ENCODE measurements around the gene ALKBH3. TPM values are rescaled to one million over a fixed set of nuclear protein-coding genes. Genes with fewer than 3 reads are reported as not detected.

The ALKBH3 gene
- polyA plus RNA-seq, 1 donor (not counting 4 experiments of a cell fraction or from before 2014, with no cell fraction given): 42.4 TPM

- dilution Hi-C loops (cut with MboI; ENCODE audit: extremely low pct_ligation_motif_present, low sequenced_read_pairs): no loop called here
- TF ChIP-seq CTCF (optimal IDR thresholded peaks at IDR 0.05 in 1 of 3, IDR thresholded peaks at IDR 0.05 in 1 of 3, conservative IDR thresholded peaks at IDR 0.05 in 1 of 3; ENCODE audit: extremely low read depth in 1 of 3, insufficient read depth in 2 of 3, low read length in 3 of 3): no peak
- Histone ChIP-seq H3K27ac (ENCODE audit: control insufficient read depth, insufficient read depth, low read length) (no peak overlapping the region), H3K36me3 (ENCODE audit: control insufficient read depth in 2 of 2, extremely low read depth in 1 of 2, insufficient read depth in 2 of 2, low read length in 2 of 2) (no peaks in the 10 kb centered on the region), H3K9me1 (ENCODE audit: control insufficient read depth, extremely low read depth, insufficient read depth, low read length) (no peaks in the 10 kb centered on the region), H3K4me1 (ENCODE audit: control insufficient read depth, extremely low read depth, insufficient read depth, low read length) (no peaks in the 10 kb centered on the region), H2AFZ (ENCODE audit: control insufficient read depth, low read length) (no peak overlapping the region), H3K27me3 (ENCODE audit: control insufficient read depth, extremely low read depth, insufficient read depth, low read length) (peaks cover 4% of the 10 kb centered on the region), H3K9ac (ENCODE audit: control insufficient read depth, extremely low read depth, insufficient read depth, low read length) (no peak overlapping the region), H3K79me2 (ENCODE audit: control insufficient read depth, insufficient read depth, low read length) (no peaks in the 10 kb centered on the region), H3K4me3 (ENCODE audit: control insufficient read depth in 2 of 3, extremely low read depth in 1 of 3, insufficient read depth in 2 of 3, low read depth in 1 of 3, low read length in 3 of 3) (no peak overlapping the region), H4K20me1 (ENCODE audit: control insufficient read depth, extremely low read depth, insufficient read depth, low read length) (no peaks in the 10 kb centered on the region), H3K9me3 (ENCODE audit: control insufficient read depth, low read depth, low read length) (no peaks in the 10 kb centered on the region), H3K4me2 (ENCODE audit: control insufficient read depth, extremely low read depth, insufficient read depth, low read depth, low read length) (no peak overlapping the region)
- FAIRE-seq (no peak), DNase-seq (ENCODE audit: low read depth, low spot score) (no peak)
Observed at GRCh38 chr11:43928721-43929120, 48.1 kb downstream of the ALKBH3 start.

- DNase-seq (ENCODE audit: low read depth, low spot score) (no peak), FAIRE-seq (no peak)
- no peaks in the 10 kb centered on the region for H3K9me1 ChIP-seq (ENCODE audit: control insufficient read depth, extremely low read depth, insufficient read depth, low read length)
- H3K4me3 ChIP-seq (ENCODE audit: control insufficient read depth in 2 of 3, extremely low read depth in 1 of 3, insufficient read depth in 2 of 3, low read depth in 1 of 3, low read length in 3 of 3): no peak overlapping the region
- no peaks in the 10 kb centered on the region for H3K9me3 ChIP-seq (ENCODE audit: control insufficient read depth, low read depth, low read length)
- no peak overlapping the region for H3K27ac ChIP-seq (ENCODE audit: control insufficient read depth, insufficient read depth, low read length)
- TF ChIP-seq EZH2 (IDR thresholded peaks at IDR 0.05; ENCODE audit: low read length): no peak
- no peak for TF ChIP-seq CTCF (optimal IDR thresholded peaks at IDR 0.05 in 1 of 3, IDR thresholded peaks at IDR 0.05 in 1 of 3, conservative IDR thresholded peaks at IDR 0.05 in 1 of 3; ENCODE audit: extremely low read depth in 1 of 3, insufficient read depth in 2 of 3, low read length in 3 of 3)
- H3K9ac ChIP-seq (ENCODE audit: control insufficient read depth, extremely low read depth, insufficient read depth, low read length): no peak overlapping the region
- dilution Hi-C loops (cut with MboI; ENCODE audit: extremely low pct_ligation_motif_present, low sequenced_read_pairs): no loop called here
- H4K20me1 ChIP-seq (ENCODE audit: control insufficient read depth, extremely low read depth, insufficient read depth, low read length): no peaks in the 10 kb centered on the region
- peaks cover 13% of the 10 kb centered on the region for H3K27me3 ChIP-seq (ENCODE audit: control insufficient read depth, extremely low read depth, insufficient read depth, low read length)
- no peak overlapping the region for H3K4me2 ChIP-seq (ENCODE audit: control insufficient read depth, extremely low read depth, insufficient read depth, low read depth, low read length)
- no peak overlapping the region for H2AFZ ChIP-seq (ENCODE audit: control insufficient read depth, low read length)
- no peaks in the 10 kb centered on the region for H3K79me2 ChIP-seq (ENCODE audit: control insufficient read depth, insufficient read depth, low read length)
- H3K36me3 ChIP-seq (ENCODE audit: control insufficient read depth in 2 of 2, extremely low read depth in 1 of 2, insufficient read depth in 2 of 2, low read length in 2 of 2): no peaks in the 10 kb centered on the region
- no peaks in the 10 kb centered on the region for H3K4me1 ChIP-seq (ENCODE audit: control insufficient read depth, extremely low read depth, insufficient read depth, low read length)
Observed at GRCh38 chr11:43930868-43931716, 50.5 kb downstream of the ALKBH3 start.
